AG04450 (cell line): Measurements from ENCODE around the gene TNP1. TPM values are rescaled to one million over a fixed set of nuclear protein-coding genes. Genes with fewer than 3 reads are reported as not detected.

Source experiments
- polyA plus RNA-seq: library from polyadenylated mRNA; depleted of rRNA; stranded (reverse); fragments of >200 nt; gene quantifications from 2 replicates; pipeline ENCODE4 v1.2.3, GENCODE V29; 2011; rRNA removed

TNP1 gene
- polyA plus RNA-seq, 1 experiment = not detected

Other genes starting within 250 kb of the TNP1 start
- gene IGFBP2, start 226.6 kb downstream of the TNP1 start, polyA plus RNA-seq = 25.2 and 41.7 TPM in 2 replicates
- 3,867 and 4,154 TPM in 2 replicates for gene IGFBP5, start 164.5 kb downstream of the TNP1 start, polyA plus RNA-seq